DOHH2 (cell line): ENCODE data around the gene PLCG2.

Source experiments
- H3F3A ChIP-seq: fragments of 200-600 bp; sonication (generic), shearing (Covaris generic); 2 replicates; pipeline ENCODE4 v1.6.0; 2016; ENCODE audit warnings: antibody characterized with exemption, mild to moderate bottlenecking; ENCODE audit not compliant: control insufficient read depth, insufficient read depth
- H3K27ac ChIP-seq: fragments of 200-600 bp; sonication (generic); 2 replicates; pipeline ENCODE4 v1.5.1; 2014; ENCODE audit warnings: low read depth, mild to moderate bottlenecking, low read length, moderate library complexity
- H3K27me3 ChIP-seq: fragments of 200-600 bp; sonication (generic); 2 replicates; pipeline ENCODE4 v1.6.1; 2014; ENCODE audit warnings: mild to moderate bottlenecking, low read length, mixed read lengths; ENCODE audit not compliant: control insufficient read depth
- H3K36me3 ChIP-seq: fragments of 200-600 bp; sonication (generic); 2 replicates; pipeline ENCODE4 v1.6.1; 2014; ENCODE audit warnings: mild to moderate bottlenecking, low read length, moderate library complexity, mixed read lengths; ENCODE audit not compliant: control insufficient read depth
- H3K4me1 ChIP-seq: fragments of 200-600 bp; sonication (generic); 2 replicates; pipeline ENCODE4 v1.6.1; 2014; ENCODE audit warnings: mild to moderate bottlenecking, low read length, mixed read lengths; ENCODE audit not compliant: control insufficient read depth
- H3K4me2 ChIP-seq: fragments of 200-600 bp; sonication (generic); 2 replicates; pipeline ENCODE4 v1.6.0; 2014; ENCODE audit warnings: mild to moderate bottlenecking, low read length, moderate library complexity
- H3K4me3 ChIP-seq: fragments of 200-600 bp; sonication (generic); 2 replicates; pipeline ENCODE4 v1.5.1; 2014; ENCODE audit warnings: mild to moderate bottlenecking, low read length, mixed read lengths
- H3K79me2 ChIP-seq: fragments of 200-600 bp; sonication (generic); 2 replicates; pipeline ENCODE4 v1.6.1; 2014; ENCODE audit warnings: mild to moderate bottlenecking, low read length, mixed read lengths; ENCODE audit not compliant: control insufficient read depth
- H3K9me2 ChIP-seq: fragments of 200-600 bp; sonication (generic); replicated peaks from 2 replicates; pipeline ENCODE4 v1.6.1; 2014; ENCODE audit warnings: mild to moderate bottlenecking, low read length, mixed read lengths; ENCODE audit not compliant: control insufficient read depth
- H3K9me3 ChIP-seq: fragments of 200-600 bp; sonication (generic); 2 replicates; pipeline ENCODE4 v1.6.1; 2014; ENCODE audit warnings: antibody characterized with exemption, low read length, mixed read lengths; ENCODE audit not compliant: control insufficient read depth, insufficient read depth
- H4K20me1 ChIP-seq: fragments of 200-600 bp; sonication (generic); 2 replicates; pipeline ENCODE4 v1.6.0; 2014; ENCODE audit warnings: low read depth, mild to moderate bottlenecking, antibody characterized with exemption, low read length, moderate library complexity; ENCODE audit not compliant: control insufficient read depth, insufficient read depth
- CTCF ChIP-seq: fragments of 200-600 bp; sonication (generic); IDR thresholded peaks from one replicate; pipeline ENCODE4 v1.5.1; 2014; ENCODE audit warnings: antibody characterized with exemption, mild to moderate bottlenecking, low read depth, low read length; ENCODE audit not compliant: poor library complexity, severe bottlenecking
- EZH2phosphoT487 ChIP-seq: fragments of 200-600 bp; sonication (generic); IDR thresholded peaks from 2 replicates; pipeline ENCODE4 v1.6.1; 2017; ENCODE audit warnings: borderline replicate concordance, mild to moderate bottlenecking, antibody characterized with exemption, low read length, moderate library complexity, mixed read lengths

The PLCG2 gene

GRCh38 chr16:81940781-81941560 lies 161.9 kb downstream of the PLCG2 start:
- Histone ChIP-seq H3K79me2 (no peaks in the 10 kb centered on the region), H3F3A (no peaks in the 10 kb centered on the region), H4K20me1 (no peaks in the 10 kb centered on the region), H3K4me1 (no peaks in the 10 kb centered on the region), H3K9me3 (no peaks in the 10 kb centered on the region), H3K9me2 (no peaks in the 10 kb centered on the region), H3K27me3 (no peaks in the 10 kb centered on the region), H3K4me3 (no peak overlapping the region), H3K4me2 (no peak overlapping the region), H3K27ac (no peak overlapping the region), H3K36me3 (peaks cover 100% of the 10 kb centered on the region)
- TF ChIP-seq CTCF = peak; percentile 31
- no peak for TF ChIP-seq EZH2phosphoT487

- H3K9me2 ChIP-seq = no peaks in the 10 kb centered on the region
- H3K4me1 ChIP-seq = no peaks in the 10 kb centered on the region
- no peak overlapping the region for H3K4me2 ChIP-seq
- H3K36me3 ChIP-seq = peaks cover 100% of the 10 kb centered on the region
- H3K9me3 ChIP-seq = no peaks in the 10 kb centered on the region
- no peak overlapping the region for H3K27ac ChIP-seq
- H4K20me1 ChIP-seq = no peaks in the 10 kb centered on the region
- H3F3A ChIP-seq = no peaks in the 10 kb centered on the region
- no peaks in the 10 kb centered on the region for H3K79me2 ChIP-seq
- H3K4me3 ChIP-seq = no peak overlapping the region
- TF ChIP-seq CTCF (no peak), EZH2phosphoT487 (no peak)
- no peaks in the 10 kb centered on the region for H3K27me3 ChIP-seq
Observed at GRCh38 chr16:81942007-81942601, 163.0 kb downstream of the PLCG2 start.

- H4K20me1 ChIP-seq = no peaks in the 10 kb centered on the region
- H3K9me3 ChIP-seq = no peaks in the 10 kb centered on the region
- H3F3A ChIP-seq = no peaks in the 10 kb centered on the region
- no peak overlapping the region for H3K27ac ChIP-seq
- no peaks in the 10 kb centered on the region for H3K27me3 ChIP-seq
- no peaks in the 10 kb centered on the region for H3K9me2 ChIP-seq
- peaks cover 100% of the 10 kb centered on the region for H3K36me3 ChIP-seq
- no peak for TF ChIP-seq CTCF
- no peak for TF ChIP-seq EZH2phosphoT487
- no peak overlapping the region for H3K4me3 ChIP-seq
- no peak overlapping the region for H3K4me2 ChIP-seq
- H3K4me1 ChIP-seq = no peaks in the 10 kb centered on the region
- H3K79me2 ChIP-seq = no peaks in the 10 kb centered on the region
Observed at GRCh38 chr16:81945665-81946064, 166.6 kb downstream of the PLCG2 start.
